ENCODE data around the gene ATP10A.

- TF ChIP-seq CTCF (IDR thresholded peaks at IDR 0.05; ENCODE audit: poor library complexity) (no peak), EZH2 (IDR thresholded peaks at IDR 0.05; ENCODE audit: borderline replicate concordance) (no peak), EZH2phosphoT487 (IDR thresholded peaks at IDR 0.05; ENCODE audit: low read depth, severe bottlenecking, unreplicated experiment) (no peak)
Observed at GRCh38 chr15:25807063-25807462, 56.1 kb downstream of the ATP10A start.
